Measurements from ENCODE around the gene VAC14.

VAC14 gene

GRCh38 chr16:70681382-70682238, 119.3 kb downstream of the VAC14 start:
- no peaks in the 10 kb centered on the region for H3K9me3 ChIP-seq
- peaks cover 19% of the 10 kb centered on the region for H3K4me1 ChIP-seq
- peaks cover 40% of the 10 kb centered on the region for H3K36me3 ChIP-seq
- TF ChIP-seq, protein P1, sequence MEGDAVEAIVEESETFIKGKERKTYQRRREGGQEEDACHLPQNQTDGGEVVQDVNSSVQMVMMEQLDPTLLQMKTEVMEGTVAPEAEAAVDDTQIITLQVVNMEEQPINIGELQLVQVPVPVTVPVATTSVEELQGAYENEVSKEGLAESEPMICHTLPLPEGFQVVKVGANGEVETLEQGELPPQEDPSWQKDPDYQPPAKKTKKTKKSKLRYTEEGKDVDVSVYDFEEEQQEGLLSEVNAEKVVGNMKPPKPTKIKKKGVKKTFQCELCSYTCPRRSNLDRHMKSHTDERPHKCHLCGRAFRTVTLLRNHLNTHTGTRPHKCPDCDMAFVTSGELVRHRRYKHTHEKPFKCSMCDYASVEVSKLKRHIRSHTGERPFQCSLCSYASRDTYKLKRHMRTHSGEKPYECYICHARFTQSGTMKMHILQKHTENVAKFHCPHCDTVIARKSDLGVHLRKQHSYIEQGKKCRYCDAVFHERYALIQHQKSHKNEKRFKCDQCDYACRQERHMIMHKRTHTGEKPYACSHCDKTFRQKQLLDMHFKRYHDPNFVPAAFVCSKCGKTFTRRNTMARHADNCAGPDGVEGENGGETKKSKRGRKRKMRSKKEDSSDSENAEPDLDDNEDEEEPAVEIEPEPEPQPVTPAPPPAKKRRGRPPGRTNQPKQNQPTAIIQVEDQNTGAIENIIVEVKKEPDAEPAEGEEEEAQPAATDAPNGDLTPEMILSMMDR (IDR thresholded peaks at IDR 0.05; ENCODE audit: low read depth, low read length), result no peak
- no peak for DNase-seq
- no peaks in the 10 kb centered on the region for H3K27me3 ChIP-seq
- no peak overlapping the region for H3K4me3 ChIP-seq (ENCODE audit: low read depth, low read length)

DNA sequence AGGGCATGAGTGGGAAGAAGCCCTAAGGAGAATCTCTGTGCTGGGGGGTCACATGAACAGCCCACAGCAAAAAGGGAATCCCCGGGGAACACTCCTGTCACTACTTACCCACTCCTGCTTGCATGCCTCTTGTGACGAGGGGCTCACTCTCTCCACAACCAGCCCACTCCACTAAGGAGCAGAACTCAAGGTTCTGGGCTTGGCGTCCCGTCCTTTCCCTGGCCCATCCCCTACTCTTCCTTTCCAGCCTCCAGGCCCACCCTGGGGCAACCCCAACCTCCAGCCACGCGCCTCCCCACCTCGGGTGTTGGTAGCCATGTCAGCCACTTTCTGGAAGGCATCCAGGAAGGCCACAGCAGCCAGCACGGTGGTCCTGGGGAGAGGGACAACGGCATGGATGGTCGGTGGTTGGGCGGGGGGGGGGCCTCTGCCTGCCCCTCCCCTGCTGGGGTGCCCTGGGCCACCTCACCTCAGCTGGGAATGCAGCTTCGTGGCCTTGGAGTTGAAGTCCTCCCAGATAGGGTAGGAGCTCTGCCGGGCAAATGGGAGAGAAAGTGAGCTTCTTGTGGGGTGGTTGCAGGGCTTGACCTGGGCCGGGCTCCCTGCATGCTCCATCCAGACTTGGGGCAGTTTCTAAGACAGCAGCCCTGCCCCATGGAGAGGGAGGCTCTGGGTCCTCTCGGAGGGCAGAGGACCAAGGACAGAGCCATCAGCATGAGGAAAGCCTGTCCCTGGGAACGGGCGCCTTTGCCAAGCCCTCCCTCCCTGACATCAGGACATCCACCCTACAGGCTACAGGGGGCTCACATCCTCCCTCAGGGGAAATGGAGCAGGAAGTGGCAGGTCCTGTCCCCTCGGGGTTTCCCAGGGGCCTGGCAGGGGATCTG, 120.2 kb downstream of the VAC14 start:
- no peaks in the 10 kb centered on the region for H3K27me3 ChIP-seq
- H3K4me3 ChIP-seq (ENCODE audit: low read depth, low read length), result no peak overlapping the region
- peaks cover 14% of the 10 kb centered on the region for H3K4me1 ChIP-seq
- H3K9me3 ChIP-seq, result no peaks in the 10 kb centered on the region
- peaks cover 49% of the 10 kb centered on the region for H3K36me3 ChIP-seq
- TF ChIP-seq, protein P1 (IDR thresholded peaks at IDR 0.05; ENCODE audit: low read depth, low read length), result no peak
- DNase-seq, result no peak

DNA sequence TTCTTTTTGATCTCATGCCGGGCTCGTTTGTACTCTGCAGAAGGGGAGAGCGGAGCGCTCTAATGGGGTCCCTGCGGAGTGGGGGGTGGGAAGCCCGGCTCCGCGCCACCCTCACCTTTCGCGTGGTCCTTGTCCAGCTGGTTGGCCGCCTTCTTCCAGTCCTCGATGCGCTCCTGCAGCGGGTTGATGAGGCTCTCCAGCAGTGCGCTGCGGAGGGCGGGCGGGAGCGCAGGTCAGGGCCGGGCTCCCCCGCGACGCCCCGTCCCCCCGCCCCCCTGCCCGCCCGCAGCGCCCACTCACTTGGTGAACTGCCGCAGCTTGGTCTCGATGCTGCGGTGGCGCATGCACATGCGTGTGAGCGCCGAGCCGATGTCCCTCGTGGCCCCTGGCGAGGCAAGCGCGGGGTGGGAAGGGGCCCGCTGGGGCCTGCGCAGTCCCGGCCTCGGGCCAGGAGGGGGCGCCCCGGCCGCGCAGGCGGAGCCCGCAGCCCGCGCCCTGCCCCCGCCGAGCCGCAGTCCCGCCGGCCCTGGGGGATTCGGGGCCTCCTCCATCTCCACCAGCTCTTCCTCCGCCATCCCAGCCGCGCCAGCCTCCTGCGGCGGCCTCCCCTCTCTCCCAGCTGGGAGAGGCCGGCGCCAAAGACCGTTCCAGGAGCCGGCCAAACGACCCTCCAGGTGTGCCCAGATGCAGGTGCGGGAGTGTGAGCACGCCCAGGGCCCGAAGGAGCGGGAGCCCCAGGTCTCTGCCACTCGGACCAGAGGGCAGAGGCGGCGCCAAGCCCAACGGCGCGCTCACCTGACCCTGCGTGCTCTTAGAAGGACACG, 121.1 kb downstream of the VAC14 start:
- TF ChIP-seq, protein P1 (IDR thresholded peaks at IDR 0.05; ENCODE audit: low read depth, low read length), result peak; percentile 26; the same call in 1 of the 2 replicates
- peaks cover 51% of the 10 kb centered on the region for H3K36me3 ChIP-seq
- peak; percentile 84 for DNase-seq
- no peaks in the 10 kb centered on the region for H3K9me3 ChIP-seq
- H3K4me3 ChIP-seq (ENCODE audit: low read depth, low read length), result no peak overlapping the region
- H3K4me1 ChIP-seq, result peaks cover 14% of the 10 kb centered on the region
- H3K27me3 ChIP-seq, result no peaks in the 10 kb centered on the region

DNA sequence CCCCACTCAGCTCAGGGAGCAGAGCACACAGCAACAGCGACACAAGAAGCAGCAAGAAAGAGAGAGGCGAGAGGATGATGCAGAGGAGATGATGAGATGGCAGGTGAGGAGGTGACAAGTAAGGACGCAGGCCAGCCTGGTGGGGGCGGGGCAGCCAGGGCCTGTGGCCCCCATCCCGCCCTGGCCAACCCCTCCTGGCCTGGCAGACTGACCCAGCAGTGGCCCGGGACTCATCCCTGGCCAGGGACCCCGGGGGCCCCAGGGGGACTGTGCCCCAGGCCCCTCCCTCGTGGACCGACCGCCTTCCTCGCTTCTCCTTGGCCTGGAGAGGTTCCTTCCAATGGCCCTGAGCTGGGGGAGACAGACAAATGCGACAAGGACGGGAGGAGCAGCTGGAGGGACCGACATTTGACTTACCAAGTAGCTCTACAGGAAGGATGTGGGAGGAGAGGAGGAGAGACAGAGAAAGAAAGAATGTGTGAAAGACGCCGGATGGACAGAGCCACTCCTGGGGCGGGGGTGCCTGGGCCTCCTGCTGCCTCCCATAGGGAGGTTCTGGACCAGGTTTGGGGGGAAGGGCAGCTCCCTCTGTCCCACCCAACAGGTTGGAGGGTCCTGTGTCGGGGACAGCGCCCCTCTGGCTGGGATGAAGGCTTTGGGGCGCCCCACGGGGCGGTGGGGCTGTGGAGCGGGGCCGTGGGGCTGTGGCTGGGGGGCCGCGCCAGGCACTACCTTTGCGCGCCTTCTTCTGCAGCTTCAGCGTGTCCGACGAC, 121.9 kb downstream of the VAC14 start:
- no peak for DNase-seq
- Histone ChIP-seq H3K9me3 (no peaks in the 10 kb centered on the region), H3K27me3 (no peaks in the 10 kb centered on the region), H3K4me1 (peaks cover 14% of the 10 kb centered on the region), H3K36me3 (peaks cover 59% of the 10 kb centered on the region), H3K4me3 (ENCODE audit: low read depth, low read length) (no peak overlapping the region)
- TF ChIP-seq, protein P1 (IDR thresholded peaks at IDR 0.05; ENCODE audit: low read depth, low read length), result no peak

DNA sequence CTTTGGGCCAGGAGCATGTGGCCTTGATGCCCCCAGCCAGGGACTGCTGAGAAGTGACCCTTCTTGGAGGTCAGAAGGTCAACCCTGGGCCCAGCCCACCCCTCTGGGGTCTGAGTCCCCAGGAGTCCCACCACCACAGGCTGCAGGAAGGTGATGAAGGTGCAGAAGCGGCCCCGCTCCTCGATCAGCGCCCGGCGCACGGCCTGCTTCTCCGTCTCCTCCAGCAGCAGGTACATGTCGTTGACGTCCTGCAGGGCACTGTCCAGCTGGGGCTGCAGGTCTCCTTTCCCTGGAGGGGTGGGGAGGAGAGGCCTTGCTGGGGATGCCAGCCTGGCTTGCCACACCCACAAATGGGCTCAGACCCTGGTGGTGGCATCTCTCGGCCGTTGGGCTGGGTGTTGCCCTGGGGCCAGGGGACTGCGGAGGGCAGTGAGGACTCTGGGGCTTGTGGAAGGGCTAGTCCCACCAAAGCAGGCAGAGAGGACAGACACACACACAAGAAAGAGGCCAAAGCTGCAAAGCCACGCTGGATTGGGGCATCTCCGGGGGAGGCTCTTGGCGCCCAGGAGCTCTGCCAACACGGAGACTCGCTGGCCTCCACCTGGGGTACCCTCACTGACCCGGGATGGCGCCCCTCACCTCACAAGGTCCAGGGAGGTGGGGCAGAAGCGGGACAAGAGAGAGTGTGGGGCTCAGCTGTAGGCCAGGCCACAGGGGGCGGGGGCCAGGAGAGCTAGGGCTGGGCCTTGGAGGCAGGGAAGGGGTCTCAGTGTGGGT, 122.6 kb downstream of the VAC14 start:
- Histone ChIP-seq H3K4me3 (ENCODE audit: low read depth, low read length) (no peak overlapping the region), H3K27me3 (no peaks in the 10 kb centered on the region), H3K9me3 (no peaks in the 10 kb centered on the region), H3K36me3 (peaks cover 61% of the 10 kb centered on the region), H3K4me1 (peaks cover 14% of the 10 kb centered on the region)
- TF ChIP-seq, protein P1 (IDR thresholded peaks at IDR 0.05; ENCODE audit: low read depth, low read length), result no peak
- no peak for DNase-seq

All from BE2C (cell line).